A549 treated with DMSO at 1 μM for 4 hours (cell line): ENCODE results near the gene ADAM10. TPM values are rescaled to one million over a fixed set of nuclear protein-coding genes. Genes with fewer than 3 reads are reported as not detected.

ENCODE experiments used
- total RNA-seq: library from RNA; stranded (reverse); fragments of 200-300 nt; extraction: Qiagen RNA extraction; gene quantifications from 5 replicates; pipeline ENCODE4 v1.2.3, GENCODE V29; 2022; ENCODE audit warnings: low read depth

The ADAM10 gene, protein sequence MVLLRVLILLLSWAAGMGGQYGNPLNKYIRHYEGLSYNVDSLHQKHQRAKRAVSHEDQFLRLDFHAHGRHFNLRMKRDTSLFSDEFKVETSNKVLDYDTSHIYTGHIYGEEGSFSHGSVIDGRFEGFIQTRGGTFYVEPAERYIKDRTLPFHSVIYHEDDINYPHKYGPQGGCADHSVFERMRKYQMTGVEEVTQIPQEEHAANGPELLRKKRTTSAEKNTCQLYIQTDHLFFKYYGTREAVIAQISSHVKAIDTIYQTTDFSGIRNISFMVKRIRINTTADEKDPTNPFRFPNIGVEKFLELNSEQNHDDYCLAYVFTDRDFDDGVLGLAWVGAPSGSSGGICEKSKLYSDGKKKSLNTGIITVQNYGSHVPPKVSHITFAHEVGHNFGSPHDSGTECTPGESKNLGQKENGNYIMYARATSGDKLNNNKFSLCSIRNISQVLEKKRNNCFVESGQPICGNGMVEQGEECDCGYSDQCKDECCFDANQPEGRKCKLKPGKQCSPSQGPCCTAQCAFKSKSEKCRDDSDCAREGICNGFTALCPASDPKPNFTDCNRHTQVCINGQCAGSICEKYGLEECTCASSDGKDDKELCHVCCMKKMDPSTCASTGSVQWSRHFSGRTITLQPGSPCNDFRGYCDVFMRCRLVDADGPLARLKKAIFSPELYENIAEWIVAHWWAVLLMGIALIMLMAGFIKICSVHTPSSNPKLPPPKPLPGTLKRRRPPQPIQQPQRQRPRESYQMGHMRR
- total RNA-seq: 104 to 158 TPM (median 135 TPM) in 5 replicates

DNA sequence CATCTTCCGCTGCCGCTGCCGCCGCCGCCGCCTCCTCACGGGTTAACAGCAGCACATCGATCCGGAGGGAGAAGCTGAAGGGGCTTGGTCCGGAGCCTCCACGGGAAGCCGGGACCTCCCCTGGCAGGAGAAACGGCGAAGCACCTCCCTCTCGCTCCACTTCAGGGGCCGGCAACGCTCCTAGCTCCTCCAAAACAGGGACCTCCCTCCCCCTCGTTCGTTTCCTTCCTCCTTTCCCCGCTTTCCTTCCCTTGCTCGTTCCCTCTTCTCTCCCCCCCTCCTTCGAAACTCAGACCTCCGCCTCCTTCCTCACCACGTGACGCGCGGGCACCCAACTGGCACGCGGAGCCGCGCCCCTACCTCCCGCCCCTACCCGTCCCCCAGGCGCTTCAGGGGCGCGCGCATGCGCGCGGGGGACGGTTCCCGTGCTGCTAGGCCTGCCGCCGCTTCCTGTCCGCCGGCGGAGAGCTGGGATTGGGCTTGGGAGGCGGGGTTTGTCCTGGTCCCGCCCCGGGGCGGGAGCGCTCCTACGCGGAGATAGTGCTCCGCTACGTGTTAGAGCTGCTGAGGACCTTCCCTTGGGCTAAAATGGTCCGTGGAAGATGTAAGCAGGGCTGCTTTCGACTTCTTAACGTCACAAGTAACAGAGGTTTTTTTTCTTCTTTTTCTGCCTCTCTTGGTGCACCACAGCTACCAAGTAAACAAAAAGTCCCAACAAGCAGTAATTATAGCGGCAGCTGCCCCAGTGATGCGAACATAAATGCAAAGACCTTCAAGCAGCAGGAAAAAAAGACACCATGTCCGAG lies at the start of gene ADAM10:
Gene ADAM10 (minus strand): TSS at position 176 of the 806 bp plus-strand sequence. CDS start 173 bp downstream, at position 3.

DNA sequence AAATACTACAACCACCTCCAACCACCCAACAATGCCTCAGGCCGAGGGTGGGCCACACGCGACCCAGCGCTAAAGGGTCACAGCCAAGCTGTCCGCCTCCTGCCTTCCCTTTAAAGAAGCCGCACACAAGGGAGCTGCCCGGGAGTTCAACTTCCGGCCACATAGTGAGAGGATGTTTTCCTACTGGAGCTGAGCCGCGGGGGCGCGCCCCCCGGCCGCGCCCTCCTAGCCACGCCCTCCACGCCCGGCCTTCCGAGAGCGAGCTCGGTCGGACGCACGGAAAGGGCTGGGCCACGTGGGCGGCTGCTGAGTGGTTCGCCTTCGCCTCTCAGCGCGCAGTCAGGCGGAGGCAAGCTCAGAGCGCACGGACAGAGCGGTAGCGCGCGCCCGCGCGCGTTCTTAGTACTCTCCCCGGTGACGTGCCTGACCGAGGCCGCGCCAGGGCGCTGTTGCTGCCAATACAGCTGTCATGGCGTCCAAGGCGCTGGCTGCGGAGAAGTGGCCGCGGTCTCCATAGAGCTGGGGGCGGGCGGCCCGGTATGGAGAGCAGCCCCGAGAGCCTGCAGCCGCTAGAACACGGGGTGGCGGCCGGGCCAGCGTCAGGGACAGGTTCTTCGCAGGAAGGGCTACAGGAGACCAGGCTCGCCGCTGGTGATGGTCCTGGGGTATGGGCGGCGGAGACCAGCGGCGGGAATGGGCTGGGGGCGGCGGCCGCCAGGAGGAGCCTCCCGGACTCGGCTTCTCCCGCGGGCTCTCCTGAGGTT lies 21.5 kb upstream of the ADAM10 start, which contains the start of gene MINDY2:
Gene MINDY2 (plus strand): TSS at position 446 of the 764 bp plus-strand sequence. CDS start 94 bp downstream, at position 540.

Other genes with a start within 250 kb of the ADAM10 start
- 3.3 to 7.4 TPM (median 5.4 TPM) in 5 replicates for gene MINDY2, start 21.6 kb upstream of the ADAM10 start, total RNA-seq
- gene SLTM, start 184.0 kb upstream of the ADAM10 start, total RNA-seq: 75.6 to 86.8 TPM (median 80.6 TPM) in 5 replicates
- 22.1 to 29.6 TPM (median 26.6 TPM) in 5 replicates for gene RNF111, start 238.0 kb upstream of the ADAM10 start, total RNA-seq